ENCODE results near the gene DGKI. TPM values are rescaled to one million over a fixed set of nuclear protein-coding genes. Genes with fewer than 3 reads are reported as not detected.
A peak's percentile ranks its signal among the peaks of the same experiment; 100 is the strongest.

The DGKI gene
- total RNA-seq, 4 donors from 2014 or later, result 0.16 to 4.4 (median 2.1) TPM

DNA sequence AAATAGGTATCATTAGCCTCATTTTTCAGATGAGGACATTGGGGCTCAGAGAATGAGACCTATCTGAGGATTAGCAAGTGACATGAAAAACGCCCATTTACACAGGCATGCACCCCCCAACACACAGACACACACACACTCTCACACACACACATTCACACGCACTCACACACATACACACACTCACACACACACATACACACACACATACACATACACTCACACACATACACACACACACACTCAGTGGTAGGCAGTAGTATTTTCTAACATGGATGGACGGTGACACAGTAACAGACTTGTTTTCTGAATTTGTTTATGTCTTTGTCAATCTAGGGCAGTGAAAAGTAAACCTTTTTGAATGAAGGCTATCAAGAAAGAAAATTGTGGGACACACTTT, 21.3 kb downstream of the DGKI start:
- DNase-seq (ENCODE audit: low spot score) (no peak), ATAC-seq (ENCODE audit: low FRiP score) (no peak)
- TF ChIP-seq, protein P1, sequence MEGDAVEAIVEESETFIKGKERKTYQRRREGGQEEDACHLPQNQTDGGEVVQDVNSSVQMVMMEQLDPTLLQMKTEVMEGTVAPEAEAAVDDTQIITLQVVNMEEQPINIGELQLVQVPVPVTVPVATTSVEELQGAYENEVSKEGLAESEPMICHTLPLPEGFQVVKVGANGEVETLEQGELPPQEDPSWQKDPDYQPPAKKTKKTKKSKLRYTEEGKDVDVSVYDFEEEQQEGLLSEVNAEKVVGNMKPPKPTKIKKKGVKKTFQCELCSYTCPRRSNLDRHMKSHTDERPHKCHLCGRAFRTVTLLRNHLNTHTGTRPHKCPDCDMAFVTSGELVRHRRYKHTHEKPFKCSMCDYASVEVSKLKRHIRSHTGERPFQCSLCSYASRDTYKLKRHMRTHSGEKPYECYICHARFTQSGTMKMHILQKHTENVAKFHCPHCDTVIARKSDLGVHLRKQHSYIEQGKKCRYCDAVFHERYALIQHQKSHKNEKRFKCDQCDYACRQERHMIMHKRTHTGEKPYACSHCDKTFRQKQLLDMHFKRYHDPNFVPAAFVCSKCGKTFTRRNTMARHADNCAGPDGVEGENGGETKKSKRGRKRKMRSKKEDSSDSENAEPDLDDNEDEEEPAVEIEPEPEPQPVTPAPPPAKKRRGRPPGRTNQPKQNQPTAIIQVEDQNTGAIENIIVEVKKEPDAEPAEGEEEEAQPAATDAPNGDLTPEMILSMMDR (IDR thresholded peaks at IDR 0.05), result no peak

DNA sequence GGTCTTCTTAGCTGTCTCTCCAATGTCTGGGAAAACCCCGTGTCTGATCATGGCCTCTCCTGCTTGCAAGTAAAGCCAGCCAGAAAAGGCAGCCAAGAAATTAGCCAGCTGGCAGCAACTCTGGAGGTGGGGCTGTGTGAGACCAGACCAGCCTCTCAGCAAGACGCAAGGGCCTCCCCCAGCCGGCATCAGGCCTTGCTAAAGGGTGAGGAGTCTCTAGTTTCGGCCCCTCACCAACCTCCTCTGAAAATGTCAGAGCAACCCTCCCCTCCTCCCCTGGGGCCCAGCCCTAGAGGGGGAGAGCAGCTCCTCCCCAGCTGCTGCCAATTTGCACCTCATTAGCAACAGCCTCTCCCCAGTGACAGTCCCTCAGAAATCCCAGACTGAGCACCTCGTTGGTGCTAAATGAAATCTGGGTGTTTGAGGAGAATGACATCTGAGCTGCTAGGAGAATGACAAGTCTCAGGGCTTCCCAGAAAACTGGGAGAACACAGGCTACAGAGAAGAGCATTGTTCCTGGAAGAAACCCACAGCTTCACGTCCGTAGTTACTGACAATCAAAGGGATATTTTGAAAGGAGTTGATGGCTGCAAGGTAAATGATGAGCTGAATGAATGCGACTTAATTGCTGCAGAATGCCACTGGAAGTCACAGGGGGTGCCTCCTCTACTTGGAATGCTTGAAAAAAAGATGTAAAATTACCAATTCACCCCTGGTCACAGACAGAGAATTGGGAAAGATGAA, 25.9 kb downstream of the DGKI start:
- no peak for DNase-seq (ENCODE audit: low spot score)
- TF ChIP-seq, protein P1 (IDR thresholded peaks at IDR 0.05), result no peak
- ATAC-seq (ENCODE audit: low FRiP score), result peak; percentile 75

DNA sequence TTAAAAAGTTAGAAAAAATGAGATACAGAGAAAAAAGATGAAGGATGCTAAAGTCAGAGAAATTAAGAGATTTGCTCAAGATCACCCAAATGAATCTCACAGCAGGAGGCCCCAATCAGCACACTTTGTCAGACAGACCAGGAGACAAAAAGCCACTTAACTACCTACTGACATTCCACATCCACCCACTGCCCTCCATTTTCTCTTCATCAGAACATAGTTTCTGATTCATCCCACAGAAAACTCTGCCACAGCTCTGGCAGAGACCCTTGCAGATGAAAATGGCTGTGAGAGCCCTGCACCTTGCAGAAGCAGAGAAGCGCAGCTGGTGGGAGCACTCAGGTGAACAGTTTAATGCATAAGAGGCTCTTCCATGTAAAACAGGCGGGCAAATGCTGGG, 26.6 kb downstream of the DGKI start:
- ATAC-seq (ENCODE audit: low FRiP score) (peak; percentile 4), DNase-seq (ENCODE audit: low spot score) (no peak)
- TF ChIP-seq, protein P1 (IDR thresholded peaks at IDR 0.05), result no peak

DNA sequence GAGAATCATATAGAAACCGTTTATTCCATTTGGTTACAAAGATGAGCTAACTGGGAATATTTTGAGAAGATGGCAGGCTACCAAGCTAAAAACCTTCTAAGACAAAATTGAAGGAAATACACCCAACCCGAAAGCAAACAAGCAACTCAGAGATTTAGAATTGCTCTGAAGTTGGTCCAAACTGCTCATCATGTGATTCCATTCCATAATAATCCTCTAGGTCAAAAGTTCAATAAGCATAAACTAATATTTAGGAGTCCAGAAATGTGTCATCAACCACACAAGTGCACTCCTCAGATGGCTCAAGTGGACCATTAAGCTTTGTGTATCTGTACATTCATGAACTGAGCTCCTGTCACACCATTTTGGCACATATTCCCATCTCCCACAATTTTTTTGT, 28.7 kb downstream of the DGKI start:
- ATAC-seq (ENCODE audit: low FRiP score) (no peak), DNase-seq (ENCODE audit: low spot score) (no peak)
- TF ChIP-seq, protein P1 (IDR thresholded peaks at IDR 0.05), result no peak

DNA sequence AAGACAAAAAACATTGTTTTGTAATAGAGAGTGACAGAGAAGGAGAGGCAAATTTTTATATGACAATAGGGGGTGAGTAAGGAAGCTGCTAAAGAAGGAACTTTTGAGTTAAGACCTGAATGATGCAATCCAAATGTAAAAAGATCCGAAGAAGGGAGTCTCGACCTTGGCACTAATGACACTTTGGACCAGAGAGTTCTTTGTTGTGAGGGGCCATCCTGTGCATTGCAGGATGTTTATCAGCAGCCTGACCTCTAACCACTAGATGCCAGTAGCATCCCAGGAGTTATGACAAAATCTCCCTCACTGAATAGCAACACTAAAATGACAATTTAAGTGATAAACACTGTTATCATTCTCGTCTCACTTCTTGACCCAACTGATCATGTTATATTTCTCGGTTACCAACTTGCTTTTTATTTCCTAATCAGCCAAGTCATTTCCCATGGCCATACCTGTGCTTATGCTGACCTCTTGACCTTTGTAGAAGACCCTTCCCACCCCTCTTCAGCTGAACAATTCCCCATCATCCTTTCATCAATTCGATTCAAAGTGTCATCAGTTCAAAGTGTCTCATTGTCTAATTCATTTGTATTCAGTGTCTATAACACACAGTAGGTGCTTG, 30.0 kb downstream of the DGKI start:
- DNase-seq (ENCODE audit: low spot score) (no peak), ATAC-seq (ENCODE audit: low FRiP score) (no peak)
- TF ChIP-seq, protein P1 (IDR thresholded peaks at IDR 0.05), result no peak

DNA sequence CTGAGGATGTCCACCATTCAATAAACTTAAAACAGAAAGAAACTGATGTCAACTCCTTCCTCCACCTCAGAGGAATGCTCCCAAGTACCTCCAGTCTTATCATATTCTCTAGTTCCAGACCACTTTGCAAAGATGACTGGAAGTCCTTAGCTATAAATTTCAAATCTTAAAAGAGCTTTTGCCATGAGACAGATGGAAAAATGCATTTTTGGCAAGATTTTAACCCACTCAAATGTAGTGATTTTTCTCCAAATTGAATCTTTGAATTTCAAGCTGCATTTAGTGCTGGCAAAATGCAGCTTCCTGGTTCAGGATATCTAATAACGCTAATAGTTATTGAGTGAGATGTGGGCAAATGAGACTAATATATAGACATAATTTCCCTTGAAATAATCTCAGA, 33.2 kb downstream of the DGKI start:
- no peak for DNase-seq (ENCODE audit: low spot score)
- TF ChIP-seq, protein P1 (IDR thresholded peaks at IDR 0.05), result no peak
- ATAC-seq (ENCODE audit: low FRiP score), result no peak

DNA sequence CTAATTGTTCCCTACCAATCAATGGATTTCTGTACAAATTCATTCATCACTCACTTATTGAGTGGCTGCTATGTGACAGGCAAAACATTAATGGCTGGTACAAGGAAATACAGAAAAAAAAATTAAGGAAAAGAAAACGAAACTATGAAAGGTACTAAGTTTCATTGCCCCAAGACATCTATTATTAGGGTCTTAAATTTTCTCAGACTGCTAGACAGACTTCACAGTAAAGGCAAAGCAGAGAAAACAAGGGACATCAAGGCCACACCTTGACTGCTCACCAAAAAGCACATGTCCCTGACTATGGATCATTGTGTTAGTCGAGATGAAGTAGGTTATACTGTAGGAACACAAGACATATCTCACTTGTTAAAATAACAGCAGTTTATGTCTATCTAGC, 36.5 kb downstream of the DGKI start:
- TF ChIP-seq, protein P1 (IDR thresholded peaks at IDR 0.05), result no peak
- no peak for DNase-seq (ENCODE audit: low spot score)
- ATAC-seq (ENCODE audit: low FRiP score), result no peak
